DOHH2 (cell line): ENCODE data around the gene STAT1.

Experiments
- H3F3A ChIP-seq: fragments of 200-600 bp; sonication (generic), shearing (Covaris generic); 2 replicates; pipeline ENCODE4 v1.6.0; 2016; ENCODE audit warnings: antibody characterized with exemption, mild to moderate bottlenecking; ENCODE audit not compliant: control insufficient read depth, insufficient read depth
- H3K27ac ChIP-seq: fragments of 200-600 bp; sonication (generic); 2 replicates; pipeline ENCODE4 v1.5.1; 2014; ENCODE audit warnings: low read depth, mild to moderate bottlenecking, low read length, moderate library complexity
- H3K27me3 ChIP-seq: fragments of 200-600 bp; sonication (generic); 2 replicates; pipeline ENCODE4 v1.6.1; 2014; ENCODE audit warnings: mild to moderate bottlenecking, low read length, mixed read lengths; ENCODE audit not compliant: control insufficient read depth
- H3K36me3 ChIP-seq: fragments of 200-600 bp; sonication (generic); 2 replicates; pipeline ENCODE4 v1.6.1; 2014; ENCODE audit warnings: mild to moderate bottlenecking, low read length, moderate library complexity, mixed read lengths; ENCODE audit not compliant: control insufficient read depth
- H3K4me1 ChIP-seq: fragments of 200-600 bp; sonication (generic); 2 replicates; pipeline ENCODE4 v1.6.1; 2014; ENCODE audit warnings: mild to moderate bottlenecking, low read length, mixed read lengths; ENCODE audit not compliant: control insufficient read depth
- H3K4me2 ChIP-seq: fragments of 200-600 bp; sonication (generic); 2 replicates; pipeline ENCODE4 v1.6.0; 2014; ENCODE audit warnings: mild to moderate bottlenecking, low read length, moderate library complexity
- H3K4me3 ChIP-seq: fragments of 200-600 bp; sonication (generic); 2 replicates; pipeline ENCODE4 v1.5.1; 2014; ENCODE audit warnings: mild to moderate bottlenecking, low read length, mixed read lengths
- H3K79me2 ChIP-seq: fragments of 200-600 bp; sonication (generic); 2 replicates; pipeline ENCODE4 v1.6.1; 2014; ENCODE audit warnings: mild to moderate bottlenecking, low read length, mixed read lengths; ENCODE audit not compliant: control insufficient read depth
- H3K9me2 ChIP-seq: fragments of 200-600 bp; sonication (generic); replicated peaks from 2 replicates; pipeline ENCODE4 v1.6.1; 2014; ENCODE audit warnings: mild to moderate bottlenecking, low read length, mixed read lengths; ENCODE audit not compliant: control insufficient read depth
- H3K9me3 ChIP-seq: fragments of 200-600 bp; sonication (generic); 2 replicates; pipeline ENCODE4 v1.6.1; 2014; ENCODE audit warnings: antibody characterized with exemption, low read length, mixed read lengths; ENCODE audit not compliant: control insufficient read depth, insufficient read depth
- H4K20me1 ChIP-seq: fragments of 200-600 bp; sonication (generic); 2 replicates; pipeline ENCODE4 v1.6.0; 2014; ENCODE audit warnings: low read depth, mild to moderate bottlenecking, antibody characterized with exemption, low read length, moderate library complexity; ENCODE audit not compliant: control insufficient read depth, insufficient read depth
- CTCF ChIP-seq: fragments of 200-600 bp; sonication (generic); IDR thresholded peaks from one replicate; pipeline ENCODE4 v1.5.1; 2014; ENCODE audit warnings: antibody characterized with exemption, mild to moderate bottlenecking, low read depth, low read length; ENCODE audit not compliant: poor library complexity, severe bottlenecking
- EZH2phosphoT487 ChIP-seq: fragments of 200-600 bp; sonication (generic); IDR thresholded peaks from 2 replicates; pipeline ENCODE4 v1.6.1; 2017; ENCODE audit warnings: borderline replicate concordance, mild to moderate bottlenecking, antibody characterized with exemption, low read length, moderate library complexity, mixed read lengths

Gene STAT1

GRCh38 chr2:190941571-190941970, 72.4 kb downstream of the STAT1 start:
- Histone ChIP-seq H3K4me3 (no peak overlapping the region), H3K79me2 (no peaks in the 10 kb centered on the region), H3K4me1 (peaks cover 20% of the 10 kb centered on the region), H3K9me2 (no peaks in the 10 kb centered on the region), H3K36me3 (peaks cover 5% of the 10 kb centered on the region), H3F3A (peaks cover 12% of the 10 kb centered on the region; the same call in 1 of the 2 replicates), H3K9me3 (no peaks in the 10 kb centered on the region), H3K27me3 (no peaks in the 10 kb centered on the region), H3K27ac (no peak overlapping the region), H4K20me1 (no peaks in the 10 kb centered on the region), H3K4me2 (no peak overlapping the region)
- TF ChIP-seq EZH2phosphoT487 = no peak
- TF ChIP-seq CTCF = no peak

- no peak overlapping the region for H3K4me3 ChIP-seq
- no peaks in the 10 kb centered on the region for H3K9me2 ChIP-seq
- H3K9me3 ChIP-seq = no peaks in the 10 kb centered on the region
- no peak for TF ChIP-seq CTCF
- no peak for TF ChIP-seq EZH2phosphoT487
- H3K4me1 ChIP-seq = peaks cover 24% of the 10 kb centered on the region
- H3F3A ChIP-seq = peaks cover 12% of the 10 kb centered on the region; the same call in 1 of the 2 replicates
- H3K27me3 ChIP-seq = no peaks in the 10 kb centered on the region
- H3K27ac ChIP-seq = no peak overlapping the region
- no peaks in the 10 kb centered on the region for H3K79me2 ChIP-seq
- H4K20me1 ChIP-seq = no peaks in the 10 kb centered on the region
- no peak overlapping the region for H3K4me2 ChIP-seq
- peaks cover 14% of the 10 kb centered on the region for H3K36me3 ChIP-seq
These were observed 73.5 kb downstream of the STAT1 start for GRCh38 chr2:190940454-190940853.

- H3K4me3 ChIP-seq = no peak overlapping the region
- peak overlapping the region; percentile 17; the same call in 1 of the 2 replicates for H3K4me2 ChIP-seq
- H3K27me3 ChIP-seq = no peaks in the 10 kb centered on the region
- no peaks in the 10 kb centered on the region for H3K9me2 ChIP-seq
- H3K9me3 ChIP-seq = no peaks in the 10 kb centered on the region
- H3F3A ChIP-seq = peaks cover 12% of the 10 kb centered on the region; the same call in 1 of the 2 replicates
- TF ChIP-seq CTCF (no peak), EZH2phosphoT487 (no peak)
- peaks cover 24% of the 10 kb centered on the region for H3K4me1 ChIP-seq
- H3K27ac ChIP-seq = no peak overlapping the region
- no peaks in the 10 kb centered on the region for H4K20me1 ChIP-seq
- no peaks in the 10 kb centered on the region for H3K79me2 ChIP-seq
- peaks cover 23% of the 10 kb centered on the region for H3K36me3 ChIP-seq
These were observed 75.1 kb downstream of the STAT1 start for GRCh38 chr2:190938771-190939335.
